Endothelial cell of umbilical vein (primary cell): Measurements from ENCODE around the gene NUP58.

Experiments
- EZH2 ChIP-seq: IDR thresholded peaks from 2 replicates; pipeline ENCODE4 v1.6.1; 2012; ENCODE audit warnings: borderline replicate concordance, low read depth, mild to moderate bottlenecking, moderate library complexity, low read length, inconsistent platforms; ENCODE audit not compliant: severe bottlenecking
- FOS ChIP-seq: IDR thresholded peaks from 2 replicates; pipeline ENCODE4 v1.6.1; 2011; ENCODE audit warnings: mild to moderate bottlenecking, low read length, moderate library complexity, borderline replicate concordance; ENCODE audit not compliant: insufficient read depth
- GATA2 ChIP-seq: IDR thresholded peaks from 2 replicates; pipeline ENCODE4 v1.7.0; 2011; ENCODE audit warnings: low read depth, mild to moderate bottlenecking, moderate library complexity, mixed read lengths, low read length; ENCODE audit not compliant: insufficient read length, insufficient read depth
- POLR2AphosphoS5 ChIP-seq: IDR thresholded peaks from 2 replicates; pipeline ENCODE4 v1.6.1; 2012; ENCODE audit warnings: low read depth, mild to moderate bottlenecking, control low read depth, low read length, moderate library complexity; ENCODE audit not compliant: insufficient read depth
- TF ChIP-seq, protein P1 (sequence below): IDR thresholded peaks from 2 replicates; pipeline ENCODE4 v1.6.1; 2011; ENCODE audit not compliant: insufficient read depth, insufficient read length
- TF ChIP-seq, protein P2 (sequence below), 2 donors: IDR thresholded peaks; 1 replicate in 1 of 2; 2 replicates in 1 of 2; pipeline ENCODE4 v1.5.1; 2011; ENCODE audit warnings: low read length in 2 of 2, mild to moderate bottlenecking in 2 of 2, moderate library complexity in 2 of 2, control low read depth in 1 of 2, inconsistent platforms in 1 of 2, low read depth in 1 of 2; ENCODE audit not compliant: insufficient read depth in 1 of 2; ENCODE audit errors: extremely low read depth in 1 of 2

DNA sequence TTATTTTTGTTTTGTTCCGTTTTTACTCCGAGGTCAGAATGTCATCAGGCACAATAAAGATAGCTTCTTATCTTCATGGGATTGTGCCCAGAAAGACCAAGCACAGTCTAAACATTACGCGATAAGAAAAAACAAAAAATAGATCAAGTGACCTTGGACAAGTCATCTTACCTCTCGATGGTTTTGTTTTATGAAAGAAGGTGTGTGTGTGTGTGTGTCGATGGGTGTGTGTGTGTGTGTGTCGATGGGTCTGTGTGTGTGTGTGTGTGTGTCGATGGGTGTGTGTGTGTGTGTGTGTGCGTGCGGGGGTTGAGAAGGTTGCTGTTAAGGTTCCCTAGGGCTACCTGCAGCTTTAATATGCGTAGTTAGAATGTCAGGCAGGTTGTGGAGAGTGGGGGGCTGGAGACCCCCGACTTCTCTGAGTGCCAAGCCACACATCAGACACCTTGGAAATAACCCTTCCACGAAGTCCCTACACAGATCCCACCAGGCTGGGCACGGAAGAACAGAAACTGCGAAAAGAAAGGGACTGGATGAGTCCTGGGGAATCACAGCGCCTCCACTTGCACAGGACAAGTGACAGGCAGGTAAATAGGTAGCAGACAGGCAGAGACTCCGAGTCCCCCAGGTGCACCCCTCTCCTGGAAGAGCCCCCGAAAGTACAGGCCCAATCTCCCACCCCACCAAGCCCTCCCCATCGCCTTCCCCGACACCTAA is 69.9 kb downstream of the NUP58 start:
- TF ChIP-seq, protein P1, sequence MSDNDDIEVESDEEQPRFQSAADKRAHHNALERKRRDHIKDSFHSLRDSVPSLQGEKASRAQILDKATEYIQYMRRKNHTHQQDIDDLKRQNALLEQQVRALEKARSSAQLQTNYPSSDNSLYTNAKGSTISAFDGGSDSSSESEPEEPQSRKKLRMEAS: no peak
- TF ChIP-seq, protein P2, sequence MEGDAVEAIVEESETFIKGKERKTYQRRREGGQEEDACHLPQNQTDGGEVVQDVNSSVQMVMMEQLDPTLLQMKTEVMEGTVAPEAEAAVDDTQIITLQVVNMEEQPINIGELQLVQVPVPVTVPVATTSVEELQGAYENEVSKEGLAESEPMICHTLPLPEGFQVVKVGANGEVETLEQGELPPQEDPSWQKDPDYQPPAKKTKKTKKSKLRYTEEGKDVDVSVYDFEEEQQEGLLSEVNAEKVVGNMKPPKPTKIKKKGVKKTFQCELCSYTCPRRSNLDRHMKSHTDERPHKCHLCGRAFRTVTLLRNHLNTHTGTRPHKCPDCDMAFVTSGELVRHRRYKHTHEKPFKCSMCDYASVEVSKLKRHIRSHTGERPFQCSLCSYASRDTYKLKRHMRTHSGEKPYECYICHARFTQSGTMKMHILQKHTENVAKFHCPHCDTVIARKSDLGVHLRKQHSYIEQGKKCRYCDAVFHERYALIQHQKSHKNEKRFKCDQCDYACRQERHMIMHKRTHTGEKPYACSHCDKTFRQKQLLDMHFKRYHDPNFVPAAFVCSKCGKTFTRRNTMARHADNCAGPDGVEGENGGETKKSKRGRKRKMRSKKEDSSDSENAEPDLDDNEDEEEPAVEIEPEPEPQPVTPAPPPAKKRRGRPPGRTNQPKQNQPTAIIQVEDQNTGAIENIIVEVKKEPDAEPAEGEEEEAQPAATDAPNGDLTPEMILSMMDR (IDR thresholded peaks at IDR 0.05; ENCODE audit: extremely low read depth in 1 of 2, insufficient read depth in 1 of 2, low read depth in 1 of 2, low read length in 2 of 2): no peak
- TF ChIP-seq EZH2 (no peak), GATA2 (no peak), FOS (no peak), POLR2AphosphoS5 (no peak)
